ENCODE data around the gene CDO1.

Gene CDO1

GRCh38 chr5:115755675-115756074 lies 60.8 kb downstream of the CDO1 start:
- no peaks in the 10 kb centered on the region for H3K9me3 ChIP-seq (ENCODE audit: control insufficient read depth, low read length)
- H3K79me2 ChIP-seq, result no peaks in the 10 kb centered on the region
- no peaks in the 10 kb centered on the region for H3K4me1 ChIP-seq
- no peak overlapping the region for H3K9ac ChIP-seq
- no peak overlapping the region for H3K4me3 ChIP-seq (ENCODE audit: low read depth, low read length)
- no peak overlapping the region for H3K27ac ChIP-seq
- TF ChIP-seq, protein P1, sequence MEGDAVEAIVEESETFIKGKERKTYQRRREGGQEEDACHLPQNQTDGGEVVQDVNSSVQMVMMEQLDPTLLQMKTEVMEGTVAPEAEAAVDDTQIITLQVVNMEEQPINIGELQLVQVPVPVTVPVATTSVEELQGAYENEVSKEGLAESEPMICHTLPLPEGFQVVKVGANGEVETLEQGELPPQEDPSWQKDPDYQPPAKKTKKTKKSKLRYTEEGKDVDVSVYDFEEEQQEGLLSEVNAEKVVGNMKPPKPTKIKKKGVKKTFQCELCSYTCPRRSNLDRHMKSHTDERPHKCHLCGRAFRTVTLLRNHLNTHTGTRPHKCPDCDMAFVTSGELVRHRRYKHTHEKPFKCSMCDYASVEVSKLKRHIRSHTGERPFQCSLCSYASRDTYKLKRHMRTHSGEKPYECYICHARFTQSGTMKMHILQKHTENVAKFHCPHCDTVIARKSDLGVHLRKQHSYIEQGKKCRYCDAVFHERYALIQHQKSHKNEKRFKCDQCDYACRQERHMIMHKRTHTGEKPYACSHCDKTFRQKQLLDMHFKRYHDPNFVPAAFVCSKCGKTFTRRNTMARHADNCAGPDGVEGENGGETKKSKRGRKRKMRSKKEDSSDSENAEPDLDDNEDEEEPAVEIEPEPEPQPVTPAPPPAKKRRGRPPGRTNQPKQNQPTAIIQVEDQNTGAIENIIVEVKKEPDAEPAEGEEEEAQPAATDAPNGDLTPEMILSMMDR (IDR thresholded peaks at IDR 0.05), result no peak
- no peaks in the 10 kb centered on the region for H3K36me3 ChIP-seq (ENCODE audit: control insufficient read depth, insufficient read depth, low read length)
- no peak overlapping the region for H2AFZ ChIP-seq
- no peak overlapping the region for H3K4me2 ChIP-seq (ENCODE audit: low read length)
- H3K27me3 ChIP-seq (ENCODE audit: control insufficient read depth, insufficient read depth, low read length), result no peaks in the 10 kb centered on the region

All from parathyroid adenoma (tissue), 2 donors.